Mucosa of gallbladder (tissue), 1 donor: ENCODE data around the gene WDR6. TPM values are rescaled to one million over a fixed set of nuclear protein-coding genes. Genes with fewer than 3 reads are reported as not detected.

Experiments used
- DNase-seq: peaks from one replicate; pipeline ENCODE4 v3.0.0-alpha.2; 2020; ENCODE audit warnings: low spot score
- total RNA-seq: library from RNA; stranded (reverse); gene quantifications from one replicate; pipeline ENCODE4 v1.2.1, GENCODE V29; 2021
- donor health status: DM: no; HTN: no; CAD: no.

The WDR6 gene
- total RNA-seq, 1 donor from 2014 or later, result 283 TPM

DNA sequence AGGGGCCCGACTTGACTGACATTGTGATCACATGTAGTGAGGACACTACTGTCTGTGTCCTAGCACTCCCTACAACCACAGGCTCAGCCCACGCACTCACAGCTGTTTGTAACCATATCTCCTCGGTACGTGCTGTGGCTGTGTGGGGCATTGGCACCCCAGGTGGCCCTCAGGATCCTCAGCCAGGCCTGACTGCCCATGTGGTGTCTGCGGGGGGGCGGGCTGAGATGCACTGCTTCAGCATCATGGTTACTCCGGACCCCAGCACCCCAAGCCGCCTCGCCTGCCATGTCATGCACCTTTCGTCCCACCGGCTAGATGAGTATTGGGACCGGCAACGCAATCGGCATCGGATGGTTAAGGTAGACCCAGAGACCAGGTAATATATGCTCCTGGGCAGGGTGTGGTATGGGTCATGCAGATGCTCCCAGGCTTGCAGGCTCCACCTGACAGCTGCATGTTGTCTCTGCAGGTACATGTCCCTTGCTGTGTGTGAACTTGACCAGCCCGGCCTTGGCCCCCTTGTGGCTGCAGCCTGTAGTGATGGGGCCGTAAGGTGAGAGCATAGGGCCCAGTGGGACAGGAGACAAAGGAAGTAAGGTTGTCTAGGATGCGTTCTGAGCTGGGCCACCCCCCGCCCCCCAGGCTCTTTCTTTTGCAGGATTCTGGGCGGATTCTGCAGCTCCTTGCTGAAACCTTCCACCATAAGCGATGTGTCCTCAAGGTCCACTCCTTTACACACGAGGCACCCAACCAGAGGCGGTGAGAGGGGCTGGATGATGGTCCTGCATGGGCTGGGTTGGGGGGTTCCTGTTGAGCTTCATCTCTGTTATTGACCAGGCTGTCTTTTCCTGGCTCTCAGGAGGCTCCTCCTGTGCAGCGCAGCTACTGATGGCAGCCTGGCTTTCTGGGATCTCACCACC, 6.8 kb downstream of the WDR6 start:
- no peak for DNase-seq

- DNase-seq, result no peak
These were observed 7.9 kb downstream of the WDR6 start for GRCh38 chr3:49015072-49015471.

DNA sequence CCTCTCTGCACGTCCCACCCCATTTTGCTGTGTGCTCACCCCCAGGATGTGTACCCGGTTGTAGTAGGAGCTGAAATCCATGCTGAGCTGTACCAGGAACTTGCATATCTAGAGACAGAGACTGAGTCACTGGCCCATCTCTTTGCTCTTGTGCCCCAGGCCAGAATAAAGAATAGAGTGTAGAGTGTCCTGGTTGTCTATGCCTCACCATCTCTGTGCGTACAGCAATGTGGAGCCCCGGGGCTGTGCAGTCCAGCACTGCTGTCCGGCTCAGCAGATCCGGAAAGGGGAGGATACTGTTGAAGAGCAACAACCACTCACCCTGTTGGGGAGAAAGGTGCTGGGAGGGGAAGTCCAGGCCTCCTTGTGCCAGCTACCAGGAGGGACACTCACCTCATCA, 8.6 kb downstream of the WDR6 start:
- no peak for DNase-seq

- no peak for DNase-seq
These were observed 9.4 kb downstream of the WDR6 start for GRCh38 chr3:49016414-49017228.

GRCh38 chr3:49017229-49017970, 10.2 kb downstream of the WDR6 start:
- DNase-seq, result no peak

DNA sequence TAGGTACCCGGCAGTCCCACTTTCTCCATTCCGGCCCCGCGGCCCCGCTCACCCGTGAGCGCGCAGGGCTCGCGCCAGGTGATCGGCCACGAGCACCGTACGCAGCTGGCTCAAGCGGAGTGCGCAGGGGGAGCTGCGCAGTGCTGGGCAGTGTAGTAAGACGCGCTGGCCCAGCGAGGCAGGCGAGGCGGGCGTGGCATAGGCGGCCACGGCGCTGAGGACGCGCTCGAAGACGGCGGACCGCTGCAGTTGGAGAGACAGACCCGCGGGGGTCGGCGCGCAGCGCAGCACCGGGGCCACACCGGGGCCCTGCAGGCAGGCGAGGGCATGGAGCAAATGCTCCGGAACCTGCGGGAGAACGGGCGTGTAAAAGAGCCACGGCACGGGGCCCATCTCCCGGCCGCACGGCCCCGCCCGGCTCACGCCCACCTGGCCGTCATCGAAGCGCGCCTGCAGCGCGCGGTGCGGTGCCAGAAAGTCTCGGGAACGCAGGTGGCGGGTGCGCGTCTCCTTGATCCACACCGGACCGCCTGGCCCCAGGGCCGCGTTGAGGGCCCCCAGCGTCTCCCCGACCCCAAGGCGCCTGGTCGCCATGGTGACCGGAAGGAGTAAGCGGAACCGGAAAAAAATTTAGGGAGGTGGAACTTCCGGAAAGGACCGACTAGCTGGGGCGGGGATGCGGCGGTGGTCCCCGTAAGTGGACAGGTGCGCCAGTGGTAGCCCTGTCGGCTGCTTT, 10.9 kb downstream of the WDR6 start, which contains the start of gene DALRD3:
Gene DALRD3 (minus strand): TSS at position 610 of the 736 bp plus-strand sequence. CDS start 16 bp downstream, at position 594.
- DNase-seq, result peak; percentile 63

- DNase-seq, result no peak
These were observed 11.5 kb downstream of the WDR6 start for GRCh38 chr3:49018707-49019006.

DNA sequence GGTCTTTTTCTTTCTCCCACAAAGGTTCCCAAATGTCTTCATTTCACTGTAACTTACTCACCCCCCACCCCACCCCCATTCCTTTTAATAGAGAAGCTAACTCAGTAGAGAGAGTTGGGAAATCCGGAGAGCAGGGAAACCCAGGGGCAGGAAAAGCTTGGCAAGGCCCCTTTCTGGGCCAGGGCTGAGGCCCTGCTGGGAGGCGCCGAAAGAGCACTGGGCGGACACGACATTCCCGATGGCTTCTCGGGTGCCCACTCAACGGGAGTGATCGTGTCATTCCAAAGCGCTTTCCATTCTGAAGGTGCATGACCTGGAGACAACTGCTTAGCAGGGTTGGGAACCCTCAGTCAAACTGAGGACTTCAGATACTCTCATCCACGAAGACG, 12.7 kb downstream of the WDR6 start:
- no peak for DNase-seq

- DNase-seq, result peak; percentile 37
These were observed 13.4 kb downstream of the WDR6 start for GRCh38 chr3:49020330-49021212.

DNA sequence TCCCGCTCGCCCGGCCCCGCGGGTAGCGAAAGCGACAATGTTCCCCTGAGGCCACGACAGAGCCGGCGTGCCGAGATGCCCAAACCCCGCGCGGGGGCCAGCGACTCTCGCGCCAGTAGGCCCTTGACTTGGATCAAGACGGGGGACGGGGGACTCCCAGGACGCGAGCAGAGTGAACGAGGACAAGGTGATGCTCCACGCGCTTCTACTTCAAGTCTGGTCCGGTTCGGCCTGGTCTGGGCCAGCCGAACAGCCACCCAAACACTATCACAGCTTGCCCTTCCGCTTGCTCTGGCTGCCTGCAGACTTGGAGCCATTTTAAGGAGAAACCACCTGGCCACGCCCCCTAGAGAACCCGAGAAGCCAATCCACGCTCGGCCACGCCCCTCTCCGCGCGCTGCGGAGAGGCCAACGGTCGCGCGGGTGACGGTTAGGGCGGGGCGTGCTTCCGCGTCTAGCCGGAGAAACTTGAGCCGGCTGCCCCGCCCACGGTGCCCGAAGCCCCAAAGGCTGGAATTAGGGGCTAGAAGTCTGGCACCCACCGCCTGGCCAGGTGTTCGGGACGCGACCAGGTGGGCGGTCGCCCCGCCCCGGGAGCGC, 14.1 kb downstream of the WDR6 start:
- peak; percentile 99 for DNase-seq

DNA sequence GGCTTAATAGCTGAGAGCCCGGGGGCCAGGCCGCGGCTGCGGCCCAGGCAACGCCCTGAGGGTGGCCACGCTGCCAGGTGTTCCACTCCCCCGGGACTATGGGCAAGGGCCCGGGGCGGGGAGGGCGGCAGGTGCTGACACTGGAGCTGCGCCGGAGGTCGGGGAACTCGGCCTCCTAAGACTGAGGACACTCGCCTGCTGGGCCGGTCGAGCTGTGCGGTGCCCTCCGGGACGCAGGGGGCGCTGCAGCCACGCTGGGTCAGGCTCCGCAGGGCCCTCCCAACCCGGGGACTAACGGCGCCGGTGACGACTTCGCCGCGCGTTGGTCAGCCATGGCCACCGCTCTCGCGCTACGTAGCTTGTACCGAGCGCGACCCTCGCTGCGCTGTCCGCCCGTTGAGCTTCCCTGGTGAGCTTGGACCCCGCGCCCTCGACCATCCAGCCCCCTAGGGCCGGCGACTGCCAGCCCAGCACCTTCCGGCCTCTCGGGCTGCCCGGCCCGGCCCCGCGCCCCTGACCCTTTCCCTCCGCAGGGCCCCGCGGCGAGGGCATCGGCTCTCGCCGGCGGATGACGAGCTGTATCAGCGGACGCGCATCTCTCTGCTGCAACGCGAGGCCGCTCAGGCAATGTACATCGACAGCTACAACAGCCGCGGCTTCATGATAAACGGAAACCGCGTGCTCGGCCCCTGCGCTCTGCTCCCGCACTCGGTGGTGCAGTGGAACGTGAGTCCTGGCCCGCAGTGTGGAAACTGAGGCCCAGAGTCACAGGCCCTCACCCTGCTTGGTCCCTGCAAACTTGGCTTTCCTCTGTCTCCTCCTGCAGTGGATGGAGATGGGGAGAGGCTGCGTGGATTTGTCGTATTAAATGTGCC, 14.9 kb downstream of the WDR6 start, which contains the start of gene NDUFAF3:
Gene NDUFAF3 (plus strand): TSS at position 309 of the 875 bp plus-strand sequence. CDS start 24 bp downstream, at position 333.
- peak; percentile 94 for DNase-seq

GRCh38 chr3:49022688-49023171, 15.5 kb downstream of the WDR6 start:
- DNase-seq, result no peak

- DNase-seq, result no peak
These were observed 16.6 kb downstream of the WDR6 start for GRCh38 chr3:49023775-49024174.

DNA sequence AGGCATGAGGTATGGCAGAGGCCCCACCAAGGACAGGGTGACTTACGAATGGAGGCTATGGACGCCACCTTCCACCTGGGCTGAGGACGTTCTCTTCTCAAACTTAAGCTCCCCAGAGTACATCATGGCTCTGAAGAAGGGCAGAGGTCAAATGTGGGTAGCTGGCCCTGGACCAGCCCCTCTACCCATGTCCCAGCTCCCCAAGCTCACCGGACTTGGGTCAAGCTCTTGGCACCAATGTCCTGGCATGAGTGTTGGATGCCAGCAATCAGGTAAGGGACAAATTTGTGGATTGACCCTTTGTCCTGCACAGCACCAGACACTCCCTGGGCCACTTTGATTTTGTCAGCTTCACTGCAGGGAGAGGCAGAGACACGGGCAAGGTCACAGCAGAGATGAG, 17.3 kb downstream of the WDR6 start:
- DNase-seq, result no peak

- no peak for DNase-seq
These were observed 18.0 kb downstream of the WDR6 start for GRCh38 chr3:49025005-49025792.

DNA sequence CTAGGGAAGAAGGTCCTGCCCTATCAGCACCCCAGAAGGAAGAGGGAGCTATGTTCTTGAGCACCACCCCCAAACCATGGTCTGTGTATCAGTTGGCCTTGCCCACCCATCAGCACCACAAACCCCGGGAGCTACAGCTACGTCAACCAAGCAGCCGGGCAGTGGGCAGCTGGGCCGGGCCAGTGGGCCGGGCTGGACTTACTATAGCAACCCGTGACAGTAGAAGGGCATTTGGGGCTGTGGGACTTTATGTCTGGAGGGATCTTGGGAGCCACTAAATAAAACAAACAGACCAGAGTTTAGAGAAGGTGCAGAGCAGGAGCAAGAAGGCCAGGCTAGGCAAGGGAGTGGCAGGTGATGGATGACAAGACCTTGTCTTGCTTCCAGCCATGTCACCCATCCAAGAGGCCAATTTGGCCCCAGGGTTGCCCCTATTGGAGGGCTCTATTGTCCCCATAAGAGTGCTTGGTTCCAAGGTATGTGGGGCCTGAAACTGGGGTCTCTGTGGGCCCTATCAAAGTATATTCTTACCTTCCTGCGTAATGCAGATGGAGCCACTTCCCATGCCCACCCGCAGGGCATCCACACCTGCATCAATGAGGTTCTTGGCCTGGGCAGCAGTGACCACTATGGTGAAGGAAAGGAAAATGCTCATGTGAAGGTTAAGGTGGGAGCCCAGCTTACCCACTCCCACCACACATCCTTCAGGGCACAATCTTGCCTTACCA, 18.8 kb downstream of the WDR6 start:
- no peak for DNase-seq

DNA sequence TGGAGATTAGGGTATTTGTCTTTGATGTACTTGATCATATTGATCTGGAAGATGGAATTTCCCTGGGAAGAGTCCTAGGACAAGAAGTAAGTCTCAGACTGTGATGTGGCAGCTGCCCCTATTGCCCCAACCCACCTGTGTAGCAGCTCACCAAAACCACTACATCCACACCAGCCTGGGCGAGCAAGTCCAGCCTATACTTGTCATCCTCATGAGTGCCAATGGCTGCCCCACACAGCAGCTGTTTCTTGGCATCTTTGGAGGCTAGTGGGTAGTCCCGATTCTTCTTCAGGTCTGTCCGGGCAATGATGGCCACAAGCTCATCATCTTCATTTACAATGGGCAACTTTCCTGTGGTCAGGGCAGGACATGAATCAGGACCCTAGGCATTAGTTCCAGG, 19.3 kb downstream of the WDR6 start:
- no peak for DNase-seq
